HG03159 (cell line): ENCODE data around the gene AGTR1.

Experiments
- ATAC-seq: cut with Tn5 transposase; IDR thresholded peaks from one replicate; pipeline ENCODE4 v1.9.1; 2021; ENCODE audit warnings: mild to moderate bottlenecking, moderate library complexity; ENCODE audit not compliant: unreplicated experiment

AGTR1 gene

DNA sequence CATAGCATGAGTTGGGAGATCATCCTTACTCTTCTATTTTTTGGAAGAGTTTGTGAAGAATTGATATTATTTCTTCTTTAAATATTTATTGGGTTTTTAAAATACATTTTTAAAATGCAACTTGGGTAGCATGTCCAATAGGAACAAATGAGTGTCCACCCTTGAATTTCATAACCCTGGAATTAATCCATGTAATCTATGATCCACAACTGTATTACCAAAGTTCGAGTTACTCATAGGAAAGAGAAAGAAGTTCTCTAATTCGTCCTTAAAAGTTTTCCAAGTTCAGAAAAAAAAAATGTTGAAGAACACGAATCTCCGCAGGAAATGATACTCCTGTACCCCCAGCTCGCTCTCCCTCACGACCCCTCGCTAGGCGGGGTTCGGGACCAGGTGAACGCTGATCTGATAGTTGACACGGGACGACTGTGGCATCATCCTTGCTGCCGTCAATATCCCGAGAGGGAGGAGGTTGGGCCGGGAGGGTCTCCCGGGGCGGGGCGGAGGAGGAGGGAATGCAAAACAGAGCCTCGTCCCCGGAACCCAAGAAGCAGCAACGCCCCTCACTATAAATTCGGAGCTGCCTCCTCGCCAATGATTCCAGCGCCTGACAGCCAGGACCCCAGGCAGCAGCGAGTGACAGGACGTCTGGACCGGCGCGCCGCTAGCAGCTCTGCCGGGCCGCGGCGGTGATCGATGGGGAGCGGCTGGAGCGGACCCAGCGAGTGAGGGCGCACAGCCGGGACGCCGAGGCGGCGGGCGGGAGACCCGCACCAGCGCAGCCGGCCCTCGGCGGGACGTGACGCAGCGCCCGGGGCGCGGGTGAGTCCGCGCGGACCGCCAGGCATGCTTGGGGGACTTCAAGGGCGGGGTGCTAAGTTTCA lies at the start of gene AGTR1:
Gene AGTR1 (plus strand): TSS at position 598 of the 884 bp plus-strand sequence. CDS start 43,133 bp downstream, outside the sequence.
- no peak for ATAC-seq

DNA sequence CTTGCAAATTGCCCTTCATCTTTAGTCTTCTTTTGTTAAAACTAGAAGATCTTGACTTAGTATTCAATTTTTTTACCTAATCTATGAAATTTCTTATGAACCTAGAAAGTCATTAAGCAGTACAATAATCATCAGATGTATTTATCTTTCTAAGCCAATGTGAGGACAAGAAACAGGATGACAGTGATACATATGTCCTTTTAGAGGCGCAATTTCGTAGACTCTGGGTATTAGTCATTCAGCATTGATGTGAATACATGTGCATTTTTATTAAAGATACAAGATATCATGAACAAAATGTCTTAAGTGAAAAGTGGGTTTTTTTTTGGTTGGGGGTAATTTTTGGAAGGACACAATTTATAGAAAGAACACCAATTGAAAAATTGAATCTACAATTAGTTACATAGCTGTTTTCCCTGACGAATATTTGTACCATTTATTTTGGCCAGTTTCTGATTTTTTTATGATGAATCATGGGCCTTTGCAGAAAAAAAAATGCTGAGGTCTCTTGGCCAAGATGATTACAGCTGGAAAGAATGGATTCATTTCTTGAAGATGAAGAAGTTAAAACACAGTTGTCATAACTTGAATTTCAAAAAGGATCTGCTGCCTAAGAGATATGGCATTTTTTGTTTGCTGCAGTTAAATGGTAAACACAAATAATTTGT lies 48.9 kb upstream of the AGTR1 start:
- no peak for ATAC-seq

DNA sequence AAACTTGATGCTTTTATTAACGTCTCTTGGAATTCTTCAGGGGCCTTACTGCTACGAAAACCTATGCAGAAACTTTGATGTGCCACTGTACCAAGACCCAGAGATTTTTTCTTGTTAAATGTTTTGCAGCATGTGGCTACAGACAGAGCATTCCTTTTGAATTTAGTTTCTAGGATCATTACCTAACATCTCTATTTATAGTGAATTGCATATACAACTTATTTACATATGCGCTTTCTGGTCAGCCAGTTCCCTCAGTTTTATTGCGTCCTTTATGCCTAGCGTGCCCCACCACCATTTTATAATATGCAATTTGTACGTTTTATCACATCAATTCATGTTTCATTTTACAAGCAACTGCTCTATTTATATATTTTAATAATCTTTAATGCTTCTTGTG lies 46.2 kb upstream of the AGTR1 start:
- ATAC-seq: no peak

DNA sequence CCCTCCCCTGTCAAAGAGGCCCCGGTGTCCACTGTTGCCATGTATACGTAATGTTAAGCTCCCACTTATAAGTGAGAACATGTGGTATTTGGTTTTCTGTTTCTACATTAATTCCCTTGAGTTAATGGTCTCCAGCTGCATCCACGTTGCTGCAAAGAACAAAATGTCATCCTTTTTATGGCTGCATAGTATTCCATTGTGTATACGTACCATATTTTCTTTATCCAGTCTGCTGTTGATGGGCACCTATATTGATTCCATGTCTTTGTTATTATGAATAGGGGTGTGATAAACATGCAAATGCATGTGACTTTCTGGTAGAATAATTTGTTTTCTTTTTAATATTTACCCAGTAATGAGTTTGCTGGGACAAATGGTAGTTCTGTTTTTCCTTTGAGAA lies 43.3 kb upstream of the AGTR1 start:
- no peak for ATAC-seq

DNA sequence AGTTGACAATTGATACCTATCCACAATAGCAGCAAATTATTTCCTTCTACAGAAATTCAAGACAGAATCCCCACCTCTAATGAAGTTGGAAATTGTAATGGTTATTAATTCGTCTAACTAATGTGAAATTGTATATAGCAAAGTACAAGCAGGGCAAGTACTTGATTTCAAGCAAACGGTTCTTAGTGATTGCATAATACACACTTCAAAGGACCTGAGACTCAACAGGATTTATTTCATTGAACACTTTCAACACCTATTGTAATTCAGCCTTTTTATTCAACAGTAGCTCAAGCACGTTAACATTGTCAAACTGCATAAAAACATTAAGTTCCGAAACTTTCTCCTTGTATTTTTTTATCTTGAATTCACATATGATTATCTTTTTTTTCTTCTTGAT lies 40.2 kb upstream of the AGTR1 start:
- ATAC-seq: no peak

DNA sequence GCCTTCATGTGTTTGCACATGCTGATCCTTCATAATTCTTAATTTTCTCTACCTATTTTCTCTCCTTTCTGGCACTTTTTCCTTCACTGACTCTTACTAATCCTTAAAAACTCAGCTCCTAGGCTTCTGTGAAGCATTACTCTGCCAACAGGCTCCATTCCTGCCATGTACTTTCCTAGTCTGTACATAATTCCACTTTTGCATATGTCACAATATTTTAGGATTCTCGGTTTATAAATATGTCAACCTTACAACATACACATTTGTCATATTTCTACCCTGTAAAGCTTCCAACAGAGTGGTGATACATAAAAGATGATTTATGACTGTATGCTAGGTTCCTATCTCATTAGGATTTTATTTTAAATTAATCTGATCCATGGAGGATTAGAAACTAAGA lies 38.2 kb upstream of the AGTR1 start:
- no peak for ATAC-seq

DNA sequence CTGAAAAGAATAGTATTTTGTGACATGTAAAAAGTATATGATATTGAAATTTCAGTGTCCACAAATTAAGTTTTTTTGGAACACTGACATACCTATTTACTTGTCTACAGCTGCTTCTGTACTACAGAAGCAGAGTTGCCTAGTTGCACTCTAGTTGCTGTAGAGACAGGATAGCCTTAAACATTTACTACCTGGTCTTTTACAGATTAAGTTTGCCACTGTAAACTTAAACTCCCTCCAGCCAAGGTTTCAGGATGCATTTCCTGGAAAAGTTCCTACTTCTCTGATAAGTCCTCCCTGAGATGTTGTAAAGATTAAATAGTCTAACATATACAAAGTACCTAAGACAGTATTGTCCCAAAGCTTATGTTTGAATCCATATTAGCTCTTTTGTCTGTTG lies 17.4 kb upstream of the AGTR1 start:
- ATAC-seq: no peak

DNA sequence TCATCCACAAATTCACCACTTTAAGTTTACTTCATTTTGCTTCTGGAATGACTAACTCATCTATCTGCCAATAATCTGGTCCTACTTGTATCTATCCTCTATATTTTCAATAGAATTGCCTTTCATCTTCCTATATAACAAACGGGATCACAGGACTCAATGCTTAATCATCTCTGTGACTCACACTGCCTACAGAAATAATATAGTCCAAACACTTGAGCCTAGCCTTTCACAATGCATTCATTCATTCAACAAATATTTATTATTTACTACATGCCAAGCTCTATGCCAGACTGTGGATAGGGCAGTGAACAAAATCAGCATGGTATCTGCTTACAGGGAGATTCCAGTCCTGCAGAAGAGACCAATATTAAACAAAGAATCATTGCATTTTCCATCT lies 16.6 kb upstream of the AGTR1 start:
- ATAC-seq: no peak

DNA sequence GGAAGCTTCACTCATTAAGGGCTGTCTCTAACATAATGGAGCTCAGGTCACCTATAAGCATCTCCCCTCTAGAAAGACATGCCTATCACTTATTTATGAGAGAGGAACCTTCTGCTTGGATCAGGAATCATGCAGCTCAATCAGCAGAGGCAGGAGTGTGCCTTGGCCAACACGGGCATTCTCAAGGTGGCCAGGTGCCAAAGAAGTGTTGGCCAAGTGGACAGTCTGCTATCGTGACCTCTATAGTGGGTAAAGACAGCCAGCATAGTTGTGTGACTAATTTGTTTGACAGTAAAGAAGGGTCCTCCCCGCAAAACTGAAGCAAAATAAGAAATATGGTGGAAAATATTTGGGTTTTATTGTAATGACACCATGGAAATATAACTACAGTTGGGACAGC lies 14.7 kb upstream of the AGTR1 start:
- no peak for ATAC-seq

DNA sequence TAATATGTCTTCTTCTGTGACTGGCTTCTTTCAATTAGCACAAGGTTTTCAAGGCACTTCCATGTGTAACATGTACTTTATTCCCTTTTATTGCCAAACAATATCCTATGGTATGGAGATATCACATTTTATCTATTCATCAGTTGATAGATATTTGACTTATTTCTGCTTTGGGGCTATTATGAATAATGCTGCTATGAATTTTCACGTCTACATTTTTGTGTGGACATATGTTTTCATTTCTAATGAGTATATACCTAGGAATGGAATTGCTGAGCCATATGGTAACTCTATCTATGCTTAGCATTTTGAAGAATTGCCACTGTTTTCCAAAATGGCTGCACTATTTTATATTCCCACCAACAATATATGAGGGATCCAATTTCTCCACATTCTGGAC lies 3.6 kb upstream of the AGTR1 start:
- ATAC-seq: no peak

DNA sequence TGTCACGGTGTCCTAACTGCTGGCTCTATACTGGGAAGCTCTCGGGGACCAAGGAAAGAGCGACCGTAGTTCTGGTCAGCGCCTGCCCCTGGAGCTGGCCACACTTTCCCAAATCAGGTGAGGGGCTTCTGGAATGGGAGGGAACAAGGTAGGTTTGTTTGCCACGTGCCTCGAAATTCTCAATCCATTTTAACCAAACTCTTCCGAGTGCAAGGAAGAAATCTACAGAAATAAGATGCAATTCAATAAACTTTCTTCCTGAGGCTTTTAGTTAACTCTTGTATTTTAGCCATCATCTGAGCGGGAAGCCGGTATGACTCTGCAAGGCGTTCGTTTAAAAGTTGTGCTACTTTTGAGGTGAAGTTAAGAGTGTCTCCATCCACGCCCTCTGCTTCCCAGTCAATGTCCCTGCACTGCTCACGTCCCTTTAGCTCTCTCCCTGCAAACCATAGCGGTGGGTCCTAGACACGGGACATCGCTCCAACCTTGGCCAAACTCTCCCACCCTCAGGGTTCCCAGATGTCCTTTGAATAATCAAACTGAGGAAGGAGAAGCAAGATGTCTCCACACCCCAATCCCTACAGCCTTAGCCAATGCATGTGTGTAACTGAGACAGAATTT lies 597 bp downstream of the AGTR1 start:
- ATAC-seq: no peak

DNA sequence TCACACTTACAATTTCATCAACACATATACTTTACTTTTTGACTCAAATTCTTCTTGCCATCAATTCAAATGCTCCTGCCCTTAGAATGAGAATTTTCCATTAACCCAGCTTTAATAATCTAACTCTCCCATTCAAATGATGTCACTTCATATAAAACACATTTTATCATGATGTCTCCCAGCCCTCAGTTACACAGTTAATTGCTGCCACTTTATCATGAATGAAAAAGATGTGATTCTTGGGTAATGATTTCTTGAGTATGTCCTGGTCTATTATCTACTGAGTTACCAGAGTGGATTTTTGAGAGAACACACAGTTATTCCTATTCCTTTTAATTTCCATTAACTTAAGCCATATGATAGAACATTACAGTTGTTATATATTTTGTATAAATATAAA lies 7.6 kb downstream of the AGTR1 start:
- ATAC-seq: no peak

DNA sequence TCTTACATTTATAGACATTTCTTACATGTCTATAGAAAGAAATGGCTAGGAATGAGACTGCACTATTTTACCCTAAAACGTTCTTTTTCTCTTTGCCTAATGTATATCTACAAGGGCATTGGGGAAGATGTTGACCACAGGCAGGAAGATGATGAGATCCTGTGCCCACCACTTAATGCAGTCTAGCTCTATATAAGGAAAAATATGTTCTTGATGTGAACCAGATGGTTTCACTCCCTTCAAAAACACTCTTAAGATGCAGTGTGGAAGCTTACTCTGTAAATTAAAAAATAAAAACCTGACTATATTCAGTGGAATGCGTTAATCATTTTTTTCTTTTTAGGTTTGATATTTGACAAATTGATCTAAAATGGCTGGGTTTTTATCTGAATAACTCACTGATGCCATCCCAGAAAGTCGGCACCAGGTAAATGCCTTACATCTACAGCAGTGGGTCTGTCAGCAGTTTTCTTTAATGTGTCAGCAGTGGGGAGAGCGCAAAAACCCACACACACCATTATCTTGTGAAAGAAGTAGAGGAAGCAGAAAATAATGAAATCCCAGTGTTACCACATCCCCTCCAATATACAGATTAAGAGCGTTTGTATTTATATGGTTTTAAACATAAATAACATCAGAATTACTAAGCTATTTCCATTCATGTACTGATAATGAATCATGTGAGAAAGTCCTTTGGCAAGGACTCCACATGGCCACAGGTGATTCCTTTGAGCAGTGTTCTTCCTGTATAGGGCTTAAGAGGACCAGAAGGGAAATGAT lies 10.1 kb downstream of the AGTR1 start:
- no peak for ATAC-seq

DNA sequence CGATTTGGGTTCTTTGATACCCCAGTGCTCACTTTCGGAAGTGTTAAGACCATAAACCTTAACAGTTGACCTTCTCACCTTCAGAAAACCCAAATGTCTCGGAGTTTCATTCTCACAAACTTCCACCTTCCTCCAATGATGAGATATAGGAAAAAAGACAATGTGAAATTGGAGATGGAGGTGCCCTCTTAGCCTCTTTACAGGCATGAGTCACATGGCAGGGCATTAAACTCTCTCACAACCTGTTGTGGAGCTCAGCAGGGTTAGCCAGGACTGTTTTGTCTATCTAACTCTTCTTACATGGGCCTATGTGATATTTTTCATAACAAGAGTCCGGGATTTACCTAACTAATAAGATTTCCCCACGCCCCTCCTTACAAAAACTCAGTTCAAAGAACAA lies 10.7 kb downstream of the AGTR1 start:
- no peak for ATAC-seq

DNA sequence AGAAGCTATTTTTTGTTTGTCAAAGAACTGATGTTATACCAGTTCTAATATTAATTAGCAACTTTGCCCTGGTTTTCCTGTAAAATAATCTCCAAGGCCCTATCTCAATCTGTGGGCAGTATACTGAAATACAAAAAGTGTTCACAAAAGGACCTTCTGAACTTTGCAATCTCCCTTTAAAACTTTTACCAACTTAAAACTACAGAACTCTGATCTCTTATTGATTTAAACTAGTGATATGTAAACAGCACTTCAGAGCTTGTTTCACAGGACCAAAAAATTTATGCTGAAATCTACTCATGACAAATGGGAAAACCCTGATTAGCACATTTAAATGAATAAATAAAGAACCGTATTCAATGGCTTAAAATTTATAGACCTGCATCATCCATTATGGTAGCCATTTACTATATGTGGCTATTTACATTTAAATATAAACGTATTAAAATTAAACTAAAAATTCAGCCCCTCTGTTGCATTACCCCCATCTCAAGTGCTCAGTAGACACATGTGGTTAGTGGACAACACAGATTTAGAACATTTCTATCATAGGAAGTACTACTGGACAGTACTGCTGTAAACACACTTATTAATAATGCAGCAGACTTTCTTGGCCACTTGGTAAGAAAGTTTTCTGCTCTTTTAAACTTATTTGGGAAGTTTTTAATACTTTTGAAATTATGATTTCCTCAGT lies 12.0 kb downstream of the AGTR1 start:
- no peak for ATAC-seq

DNA sequence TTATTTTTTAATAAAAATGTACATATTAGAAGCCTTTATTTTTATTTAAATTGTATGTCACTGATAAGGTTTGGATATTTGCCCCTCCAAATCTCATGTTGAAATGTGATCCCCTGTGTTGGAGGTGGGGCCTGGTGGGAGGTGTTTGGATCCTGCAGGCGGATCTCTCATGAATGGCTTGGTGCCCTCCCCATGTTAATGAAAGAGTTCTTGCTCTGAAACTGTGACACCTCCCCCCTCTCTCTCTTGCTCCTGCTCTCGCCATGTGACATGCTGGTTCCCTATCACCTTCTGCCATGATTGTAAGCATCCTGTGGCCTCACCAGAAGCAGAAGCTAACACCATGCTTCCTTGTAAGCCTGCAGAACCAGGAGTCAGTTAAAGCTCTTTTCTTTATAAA lies 13.0 kb downstream of the AGTR1 start:
- no peak for ATAC-seq

DNA sequence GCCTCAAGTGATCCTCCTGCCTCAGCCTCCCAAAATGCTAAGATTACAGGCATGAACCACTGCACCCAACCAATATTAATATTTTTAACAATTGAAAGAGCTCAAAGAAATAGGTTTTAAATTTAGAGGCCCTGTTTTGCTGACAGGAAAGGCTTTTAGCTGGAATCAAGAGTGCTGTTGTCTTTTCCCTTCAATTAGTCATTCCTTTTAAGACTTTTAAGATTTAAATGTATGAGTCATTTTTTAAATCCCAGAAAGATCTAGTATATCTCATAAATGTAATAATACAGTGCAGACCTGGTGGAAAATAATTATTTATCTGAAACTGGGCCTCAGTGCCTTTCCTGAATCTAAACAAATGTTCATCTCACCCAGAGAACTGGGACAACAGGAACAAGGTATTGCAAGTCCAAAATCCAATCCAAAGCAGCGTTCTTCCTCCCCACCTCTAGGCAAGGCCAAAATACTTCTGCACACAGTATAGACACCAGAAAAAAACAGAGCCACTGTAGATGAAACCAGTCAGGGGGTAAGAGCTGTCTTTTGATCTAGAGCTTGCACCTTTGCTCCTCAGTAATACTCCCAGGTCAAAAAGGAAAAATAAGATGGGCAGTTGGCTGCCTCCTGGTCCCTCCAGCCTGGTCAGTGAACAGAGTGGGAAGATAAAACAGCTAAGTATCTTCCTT lies 14.4 kb downstream of the AGTR1 start:
- ATAC-seq: no peak

DNA sequence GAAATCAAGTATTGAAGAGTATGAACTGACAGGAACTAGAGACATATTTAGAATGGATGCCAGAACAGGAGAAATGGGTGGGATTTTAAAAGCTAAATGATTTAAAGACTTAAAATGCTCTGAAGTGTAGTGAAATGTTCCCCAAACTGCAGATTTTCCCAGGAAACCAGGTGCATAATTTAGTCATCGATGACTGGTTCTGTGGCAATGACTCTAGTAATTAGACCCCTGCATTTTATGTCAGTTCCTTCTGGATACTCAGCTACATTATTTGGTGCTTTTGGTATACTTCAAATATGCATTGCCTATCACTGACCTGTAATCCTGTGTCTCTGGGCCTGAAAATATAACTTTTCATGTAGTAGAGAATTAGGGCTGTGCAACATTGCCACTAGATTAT lies 16.8 kb downstream of the AGTR1 start:
- no peak for ATAC-seq

DNA sequence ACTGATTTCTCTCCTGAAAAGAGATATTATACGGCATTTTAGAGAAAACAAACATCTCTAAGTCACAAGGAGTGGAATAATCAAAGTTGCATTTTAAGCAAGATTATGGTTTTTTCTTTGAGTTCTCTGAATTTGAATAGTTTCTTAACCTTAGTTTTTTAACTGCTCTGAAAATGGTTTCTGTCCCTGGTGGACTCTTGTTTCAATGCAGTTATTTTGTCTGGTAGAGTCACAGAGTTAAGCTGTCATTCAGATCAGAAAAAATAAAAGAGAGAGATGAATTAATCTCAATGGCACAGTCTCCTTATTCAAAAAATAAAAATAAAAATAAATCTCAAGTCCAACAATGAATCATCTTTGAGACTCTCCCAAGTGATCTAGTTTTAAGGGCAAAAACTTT lies 19.0 kb downstream of the AGTR1 start:
- no peak for ATAC-seq
